NOMO-1 treated with dmso at 0.1 percent for 144 hours (cell line): ENCODE results near the gene FKBP15.

Source experiments
- DNase-seq: peaks from one replicate; lab custom pipeline; 2025; ENCODE audit not compliant: unreplicated experiment; lab: John Stamatoyannopoulos, UW

Gene FKBP15

GRCh38 chr9:113181165-113181564, 39.9 kb downstream of the FKBP15 start:
- no peak for DNase-seq

DNA sequence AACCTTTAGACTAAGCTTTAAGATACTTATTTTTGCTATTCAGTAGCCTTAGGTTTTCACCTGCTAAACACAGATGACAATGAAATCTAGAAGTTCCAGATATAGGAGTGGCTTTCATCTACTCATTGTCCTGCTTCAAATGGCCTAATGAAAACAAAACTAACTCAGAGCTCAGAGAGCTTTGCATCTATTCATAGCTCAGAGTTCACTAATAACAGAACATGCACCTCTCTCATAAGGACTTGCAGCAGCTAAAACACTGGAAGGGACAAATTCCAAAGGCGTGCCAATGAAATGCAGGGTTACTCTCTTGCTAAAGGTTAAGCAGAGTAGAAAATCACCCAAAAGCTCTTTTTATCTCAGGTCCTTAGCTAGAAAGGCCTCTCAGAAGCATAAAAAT, 41.2 kb downstream of the FKBP15 start:
- DNase-seq = no peak

DNA sequence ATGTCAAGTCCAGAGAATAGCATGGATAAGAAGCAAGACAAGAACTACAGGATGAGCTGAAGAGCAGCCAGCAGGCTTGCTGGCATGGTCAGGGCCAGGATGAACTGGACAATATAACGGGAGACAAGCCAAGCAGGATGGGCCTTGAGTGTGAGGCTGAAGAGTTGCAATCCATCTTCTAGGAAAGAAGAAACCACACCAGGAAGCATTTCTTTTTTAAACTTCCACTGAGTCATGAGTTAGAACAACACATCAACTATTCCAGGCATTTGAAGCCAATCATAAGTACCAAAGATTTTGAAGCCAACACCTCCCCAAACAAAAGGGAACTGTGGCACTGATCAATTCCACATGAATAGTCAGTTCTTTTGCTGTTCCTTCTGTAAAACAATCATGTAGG, 43.0 kb downstream of the FKBP15 start:
- no peak for DNase-seq

GRCh38 chr9:113177251-113177650, 43.8 kb downstream of the FKBP15 start:
- DNase-seq = no peak

GRCh38 chr9:113176803-113177202, 44.3 kb downstream of the FKBP15 start:
- DNase-seq = no peak

DNA sequence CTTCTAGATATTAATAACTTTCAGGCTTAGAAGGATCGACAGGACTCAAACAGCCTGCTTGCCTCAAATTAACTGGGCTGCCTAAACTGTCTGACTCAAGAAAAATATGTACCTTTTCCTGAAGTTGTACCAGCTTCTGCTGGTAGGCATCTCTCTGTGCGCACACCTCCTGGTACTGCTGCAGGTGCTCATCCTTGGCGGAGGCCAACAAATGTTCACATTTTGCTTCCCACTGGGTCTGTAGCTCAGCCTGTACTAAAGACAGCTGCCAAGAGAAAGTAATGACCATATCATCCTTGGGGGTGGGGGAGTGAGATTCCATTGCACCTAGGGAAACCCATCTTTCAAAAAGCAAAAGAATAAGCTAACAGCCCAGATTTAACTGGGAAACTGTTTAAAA, 47.7 kb downstream of the FKBP15 start:
- no peak for DNase-seq

DNA sequence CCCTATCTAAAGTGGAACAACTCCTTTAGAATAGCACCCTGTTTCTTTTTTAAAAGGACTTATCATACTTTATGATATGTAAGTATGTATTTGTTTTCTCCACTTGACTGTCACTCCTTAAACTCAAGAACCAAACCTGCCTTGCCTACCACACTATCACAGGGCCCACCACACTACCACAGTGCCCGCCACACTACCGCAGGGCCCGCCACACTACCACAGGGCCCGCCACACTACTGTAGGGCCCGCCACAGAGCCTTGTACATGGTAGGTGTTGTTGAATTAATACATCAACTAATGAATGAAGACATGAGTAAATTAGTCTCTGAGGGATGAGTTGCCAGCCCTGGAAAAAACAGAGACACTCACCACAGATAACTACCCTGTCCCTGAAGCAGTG, 52.3 kb downstream of the FKBP15 start:
- DNase-seq = no peak

- DNase-seq = no peak
Observed at GRCh38 chr9:113166039-113166438, 55.0 kb downstream of the FKBP15 start.

GRCh38 chr9:113164536-113165300, 56.4 kb downstream of the FKBP15 start:
- DNase-seq = no peak

DNA sequence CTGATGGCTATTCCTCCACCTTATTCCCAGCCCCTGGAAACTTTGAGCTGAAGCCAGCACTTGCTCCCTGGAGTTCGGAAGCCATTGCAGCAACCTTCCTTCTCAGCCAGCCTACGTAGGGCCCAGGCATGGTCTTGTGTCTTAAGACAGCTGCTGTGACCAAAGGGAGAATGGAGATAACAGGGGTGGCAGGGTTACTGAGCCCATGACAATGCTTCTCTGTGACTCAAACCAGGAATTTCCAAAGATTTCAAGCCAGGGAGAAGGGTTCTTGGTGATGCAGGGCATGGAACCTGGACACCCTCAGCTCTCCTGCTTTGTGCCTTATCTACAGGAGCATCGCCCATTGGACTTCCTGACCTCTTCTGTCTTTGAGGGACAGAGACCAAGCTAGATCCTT, 58.1 kb downstream of the FKBP15 start:
- no peak for DNase-seq

DNA sequence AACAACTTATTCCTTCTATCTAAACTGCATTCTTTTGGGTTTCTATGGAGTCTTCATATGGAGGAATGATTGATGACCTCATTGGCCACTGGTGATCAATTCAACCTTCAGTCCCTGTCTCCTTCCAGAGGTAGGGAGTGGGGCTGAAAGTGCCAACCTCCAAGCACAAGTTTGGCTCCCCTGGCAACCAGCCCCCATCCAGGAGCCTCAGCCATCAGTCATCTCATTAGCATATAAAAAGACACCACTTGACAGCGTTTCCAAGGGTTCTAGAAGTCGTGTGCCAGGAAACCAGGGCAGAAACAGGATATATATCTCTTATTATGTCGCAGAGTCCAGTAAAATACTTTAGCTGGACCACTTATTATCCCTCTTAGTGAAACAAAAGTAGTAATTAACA, 60.5 kb downstream of the FKBP15 start:
- DNase-seq = no peak

GRCh38 chr9:113158446-113158845, 62.6 kb downstream of the FKBP15 start:
- no peak for DNase-seq

DNA sequence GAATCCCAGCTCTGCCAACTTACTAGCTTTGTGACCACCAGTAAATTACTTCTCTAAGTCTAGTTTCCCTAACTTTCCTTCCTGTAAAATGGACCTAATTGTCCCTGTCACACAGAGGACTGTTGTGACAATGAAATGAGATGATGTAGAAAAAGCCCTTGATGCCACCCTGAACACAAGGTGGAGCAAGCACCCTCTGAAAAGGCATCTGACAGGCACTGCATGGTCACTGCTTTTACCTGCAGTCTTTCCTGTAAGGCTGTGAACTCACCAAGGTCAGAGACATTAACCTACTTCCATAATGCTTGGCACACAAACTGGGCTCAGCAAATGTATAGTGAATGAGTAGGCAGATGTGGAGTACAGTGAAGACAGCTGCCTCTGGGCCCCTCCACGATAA, 64.2 kb downstream of the FKBP15 start:
- no peak for DNase-seq

GRCh38 chr9:113155911-113156588, 65.0 kb downstream of the FKBP15 start:
- DNase-seq = peak; percentile 67

DNA sequence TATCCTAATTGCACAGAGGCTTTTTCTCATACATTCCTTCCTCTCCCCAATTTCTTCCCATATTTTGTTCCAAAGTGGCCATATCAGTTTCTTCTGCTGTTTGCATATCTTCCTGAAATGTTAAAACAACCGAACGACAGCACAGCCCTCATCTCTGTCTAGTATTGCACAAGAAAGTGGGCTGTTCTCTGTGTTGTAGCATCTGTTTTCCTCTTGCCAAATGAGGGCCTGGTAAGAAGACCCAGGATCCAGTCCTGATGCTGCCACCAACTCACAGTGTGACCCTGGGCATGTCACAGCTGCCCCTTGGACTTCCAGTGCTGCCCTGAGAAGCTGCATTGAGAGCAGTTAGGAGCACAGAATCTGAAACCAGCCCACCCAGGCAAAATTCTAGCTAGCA, 66.1 kb downstream of the FKBP15 start:
- peak; percentile 57 for DNase-seq

GRCh38 chr9:113154471-113154870, 66.6 kb downstream of the FKBP15 start:
- no peak for DNase-seq

- DNase-seq = no peak
Observed at GRCh38 chr9:113153599-113153998, 67.5 kb downstream of the FKBP15 start.

DNA sequence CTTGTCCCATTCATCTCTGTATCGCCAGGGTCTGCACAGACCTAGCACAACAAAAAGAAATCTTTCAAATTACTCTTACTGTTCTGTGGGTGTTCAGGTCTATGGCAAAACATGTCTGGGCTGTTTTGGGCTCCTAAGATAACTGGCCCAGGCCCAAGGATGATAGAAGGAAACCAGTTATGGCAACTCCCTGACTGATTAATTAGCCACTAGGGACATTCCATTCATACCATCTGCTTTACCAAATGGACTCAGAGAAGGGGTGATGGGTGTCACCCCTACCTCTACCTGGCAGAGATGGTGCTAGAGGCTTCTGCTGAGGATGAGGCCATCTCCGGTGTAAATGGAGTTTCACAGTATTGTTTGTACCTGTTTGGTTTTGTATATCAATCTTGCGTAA, 68.4 kb downstream of the FKBP15 start:
- DNase-seq = no peak

DNA sequence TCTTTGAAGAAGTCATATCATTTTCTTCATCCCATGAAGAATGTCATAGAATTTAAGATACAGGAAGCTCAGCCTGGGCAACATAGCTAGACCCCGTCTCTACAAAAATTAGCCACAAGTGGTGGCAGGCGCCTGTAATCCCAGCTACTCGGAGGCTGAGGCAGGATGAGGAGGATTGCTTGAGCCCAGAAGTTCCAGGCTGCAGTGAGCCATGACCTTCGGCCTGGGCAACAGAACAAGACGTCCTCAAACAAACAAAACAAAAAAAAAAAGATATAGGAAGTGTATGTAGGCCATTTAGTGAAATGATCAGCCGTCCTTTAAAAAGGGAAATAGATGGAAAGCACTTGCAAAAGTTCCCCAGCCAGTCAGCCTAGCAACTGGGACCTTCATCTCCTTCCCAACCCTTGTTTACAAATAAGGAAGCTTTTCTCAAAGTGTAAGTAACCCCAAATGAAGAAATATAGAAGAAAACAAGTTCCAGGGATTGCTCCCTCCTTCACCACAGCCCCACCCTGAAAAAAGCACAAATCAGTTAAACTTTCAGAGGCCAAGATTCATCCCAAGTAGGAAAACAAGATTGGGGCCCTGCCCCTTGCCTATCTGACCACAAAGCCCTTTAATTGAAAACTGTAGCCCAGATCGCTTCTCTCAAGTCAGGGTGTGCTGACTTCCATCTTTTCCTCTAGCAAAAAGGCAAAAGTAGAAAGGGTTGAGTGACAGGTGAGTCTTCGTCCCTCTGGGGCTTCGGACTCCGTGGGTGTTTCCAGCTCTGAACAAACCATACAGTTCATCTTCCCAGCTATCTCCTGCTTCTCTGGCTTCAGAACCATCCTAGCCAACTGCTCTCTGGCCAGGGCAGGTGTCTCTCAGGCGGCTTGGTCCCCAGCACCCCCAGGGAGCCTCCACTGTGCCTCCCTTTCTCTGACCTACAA, 69.1 kb downstream of the FKBP15 start:
- peak; percentile 8 for DNase-seq

- DNase-seq = peak; percentile 73
Observed at GRCh38 chr9:113150670-113151611, 70.1 kb downstream of the FKBP15 start, which contains the start of gene SLC31A2. Gene SLC31A2 (plus strand): TSS chr9:113151007. CDS start chr9:113151075, 68 bp downstream.
